22Rv1 (cell line): Measurements from ENCODE around the gene KCTD12.
A peak's percentile ranks its signal among the peaks of the same experiment; 100 is the strongest.
"Not testable (repeated sequence)": the region's sequence is repeated elsewhere in the genome, so short reads cannot be mapped to it uniquely, and the experiment has no call there.

Experiments used
- H3K27ac ChIP-seq: fragments of 450-650 bp; 2 replicates; pipeline ENCODE4 v1.5.1; 2017
- CTCF ChIP-seq: fragments of 450-650 bp; IDR thresholded peaks from 2 replicates; pipeline ENCODE4 v1.5.1; 2017; ENCODE audit warnings: mild to moderate bottlenecking
- ZFX ChIP-seq: fragments of 450-650 bp; IDR thresholded peaks from 2 replicates; pipeline ENCODE4 v1.6.1; 2017; ENCODE audit warnings: antibody characterized with exemption, borderline replicate concordance

Gene KCTD12

GRCh38 chr13:76903544-76904162 lies 17.4 kb upstream of the KCTD12 start:
- TF ChIP-seq CTCF, result peak; percentile 96
- no peak for TF ChIP-seq ZFX
- H3K27ac ChIP-seq, result no peak overlapping the region

GRCh38 chr13:76899066-76899465 lies 12.9 kb upstream of the KCTD12 start:
- not testable (repeated sequence) for H3K27ac ChIP-seq

GRCh38 chr13:76897171-76897570 lies 11.0 kb upstream of the KCTD12 start:
- not testable (repeated sequence) for H3K27ac ChIP-seq

GRCh38 chr13:76894401-76895110 lies 8.4 kb upstream of the KCTD12 start:
- no peak overlapping the region for H3K27ac ChIP-seq
- TF ChIP-seq CTCF (no peak), ZFX (no peak)

GRCh38 chr13:76892488-76892887 lies 6.3 kb upstream of the KCTD12 start:
- H3K27ac ChIP-seq, result no peak overlapping the region
- TF ChIP-seq ZFX (no peak), CTCF (no peak)

- H3K27ac ChIP-seq, result no peak overlapping the region
- TF ChIP-seq CTCF (no peak), ZFX (no peak)
Measured at GRCh38 chr13:76890021-76890420, 3.8 kb upstream of the KCTD12 start.

- TF ChIP-seq ZFX, result no peak
- TF ChIP-seq CTCF, result no peak
- H3K27ac ChIP-seq, result no peak overlapping the region
Measured at GRCh38 chr13:76889254-76889653, 3.0 kb upstream of the KCTD12 start.

- TF ChIP-seq CTCF (no peak), ZFX (no peak)
- no peak overlapping the region for H3K27ac ChIP-seq
Measured at GRCh38 chr13:76888421-76888820, 2.2 kb upstream of the KCTD12 start.
